ENCODE data around the gene FAM89A. TPM values are rescaled to one million over a fixed set of nuclear protein-coding genes. Genes with fewer than 3 reads are reported as not detected.

Gene FAM89A
- total RNA-seq, 1 donor, result 10.9 TPM

DNA sequence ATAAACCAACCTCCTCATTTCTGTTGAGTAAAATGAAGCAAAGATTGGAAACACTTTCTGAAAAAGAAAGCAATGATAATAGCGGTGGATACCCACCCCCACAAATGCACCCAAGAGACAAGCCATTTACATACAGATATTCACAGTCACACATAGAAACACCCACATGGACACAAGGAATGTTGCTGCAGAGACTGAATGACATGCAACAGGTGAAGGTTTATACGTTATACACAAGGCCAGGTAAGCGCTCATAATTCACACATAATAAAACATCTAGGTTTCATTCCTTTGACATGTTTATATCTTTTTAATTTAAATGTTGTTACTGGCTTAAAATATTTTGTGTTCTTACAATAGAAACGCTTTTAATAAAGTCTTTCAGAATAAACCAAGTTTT, 39.9 kb downstream of the FAM89A start:
- Histone ChIP-seq H3K79me2 (ENCODE audit: insufficient read depth, low read length) (no peaks in the 10 kb centered on the region), H2AFZ (ENCODE audit: low read length) (no peak overlapping the region), H3K9me3 (ENCODE audit: low read depth, low read length) (no peaks in the 10 kb centered on the region), H3K36me3 (ENCODE audit: insufficient read depth, low read length) (peaks cover 53% of the 10 kb centered on the region), H3K4me1 (ENCODE audit: insufficient read depth, low read length) (no peaks in the 10 kb centered on the region), H3K4me3 (ENCODE audit: insufficient read depth, low read length) (no peak overlapping the region), H3K27ac (ENCODE audit: low read depth, low read length) (no peak overlapping the region), H3K27me3 (ENCODE audit: insufficient read depth, low read length) (no peaks in the 10 kb centered on the region), H4K20me1 (ENCODE audit: insufficient read depth, low read length) (no peaks in the 10 kb centered on the region), H3K4me2 (ENCODE audit: insufficient read depth, low read length) (no peak overlapping the region)
- TF ChIP-seq, protein P1, sequence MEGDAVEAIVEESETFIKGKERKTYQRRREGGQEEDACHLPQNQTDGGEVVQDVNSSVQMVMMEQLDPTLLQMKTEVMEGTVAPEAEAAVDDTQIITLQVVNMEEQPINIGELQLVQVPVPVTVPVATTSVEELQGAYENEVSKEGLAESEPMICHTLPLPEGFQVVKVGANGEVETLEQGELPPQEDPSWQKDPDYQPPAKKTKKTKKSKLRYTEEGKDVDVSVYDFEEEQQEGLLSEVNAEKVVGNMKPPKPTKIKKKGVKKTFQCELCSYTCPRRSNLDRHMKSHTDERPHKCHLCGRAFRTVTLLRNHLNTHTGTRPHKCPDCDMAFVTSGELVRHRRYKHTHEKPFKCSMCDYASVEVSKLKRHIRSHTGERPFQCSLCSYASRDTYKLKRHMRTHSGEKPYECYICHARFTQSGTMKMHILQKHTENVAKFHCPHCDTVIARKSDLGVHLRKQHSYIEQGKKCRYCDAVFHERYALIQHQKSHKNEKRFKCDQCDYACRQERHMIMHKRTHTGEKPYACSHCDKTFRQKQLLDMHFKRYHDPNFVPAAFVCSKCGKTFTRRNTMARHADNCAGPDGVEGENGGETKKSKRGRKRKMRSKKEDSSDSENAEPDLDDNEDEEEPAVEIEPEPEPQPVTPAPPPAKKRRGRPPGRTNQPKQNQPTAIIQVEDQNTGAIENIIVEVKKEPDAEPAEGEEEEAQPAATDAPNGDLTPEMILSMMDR (IDR thresholded peaks at IDR 0.05; ENCODE audit: extremely low read depth, low read depth, low read length), result no peak
- DNase-seq (ENCODE audit: insufficient read length, low spot score, missing footprints), result no peak

DNA sequence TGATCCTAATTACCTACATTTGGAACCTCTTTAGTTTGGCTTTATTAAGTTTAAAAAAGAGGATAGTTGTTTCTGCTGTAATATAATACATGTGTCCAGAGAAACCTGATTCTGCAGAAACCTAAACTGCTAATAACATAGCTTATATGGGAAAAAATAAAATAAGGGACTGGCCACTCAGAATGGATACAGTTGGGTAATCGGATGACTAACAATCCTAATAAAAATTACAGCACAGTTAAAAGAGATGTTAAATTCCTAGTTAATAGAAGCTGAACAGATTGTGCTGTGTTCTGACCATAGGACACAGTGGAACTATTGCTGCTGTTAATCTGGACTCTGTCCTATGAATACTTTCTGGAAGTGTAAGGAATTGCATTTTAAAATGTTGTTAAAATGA, 45.2 kb downstream of the FAM89A start:
- Histone ChIP-seq H3K79me2 (ENCODE audit: insufficient read depth, low read length) (peaks cover 3% of the 10 kb centered on the region), H4K20me1 (ENCODE audit: insufficient read depth, low read length) (peaks cover 3% of the 10 kb centered on the region), H3K27me3 (ENCODE audit: insufficient read depth, low read length) (no peaks in the 10 kb centered on the region), H3K4me1 (ENCODE audit: insufficient read depth, low read length) (no peaks in the 10 kb centered on the region), H3K27ac (ENCODE audit: low read depth, low read length) (no peak overlapping the region), H3K4me2 (ENCODE audit: insufficient read depth, low read length) (no peak overlapping the region), H3K36me3 (ENCODE audit: insufficient read depth, low read length) (peaks cover 64% of the 10 kb centered on the region), H2AFZ (ENCODE audit: low read length) (no peak overlapping the region), H3K9me3 (ENCODE audit: low read depth, low read length) (no peaks in the 10 kb centered on the region), H3K4me3 (ENCODE audit: insufficient read depth, low read length) (no peak overlapping the region)
- TF ChIP-seq, protein P1 (IDR thresholded peaks at IDR 0.05; ENCODE audit: extremely low read depth, low read depth, low read length), result no peak
- DNase-seq (ENCODE audit: insufficient read length, low spot score, missing footprints), result no peak

DNA sequence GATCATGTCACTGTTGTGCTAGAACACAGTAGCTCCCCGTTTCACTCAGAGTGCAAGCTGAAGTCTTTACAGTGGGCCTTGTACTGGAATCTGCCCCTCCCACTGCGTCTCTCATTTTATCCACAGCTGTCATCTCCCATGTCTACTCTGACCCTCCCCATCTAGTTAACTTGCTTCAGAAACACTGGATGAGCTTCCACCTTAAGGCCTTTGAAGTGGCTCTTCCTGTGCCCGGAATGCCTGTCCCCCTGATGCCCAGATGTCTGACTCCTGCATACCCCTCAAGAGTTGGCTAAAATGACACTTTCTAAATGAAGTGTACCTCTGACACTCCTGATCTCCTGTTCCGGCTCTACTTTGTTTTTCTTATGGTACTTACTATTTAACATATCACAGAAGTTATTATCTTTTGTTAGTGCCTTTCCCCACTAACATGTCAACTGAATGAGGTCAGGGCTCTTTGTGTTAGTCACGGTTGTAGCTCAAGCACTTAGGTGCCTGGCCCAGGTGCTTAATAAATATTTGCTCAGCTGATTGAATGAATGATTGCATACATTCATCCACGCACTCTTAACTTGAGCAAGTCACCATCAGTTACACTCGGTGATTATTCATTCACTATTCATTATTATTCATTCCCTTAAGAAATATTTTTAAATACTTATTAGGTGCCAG, 47.8 kb downstream of the FAM89A start:
- no peak for DNase-seq (ENCODE audit: insufficient read length, low spot score, missing footprints)
- no peak overlapping the region for H3K4me3 ChIP-seq (ENCODE audit: insufficient read depth, low read length)
- TF ChIP-seq, protein P1 (IDR thresholded peaks at IDR 0.05; ENCODE audit: extremely low read depth, low read depth, low read length), result no peak
- H3K27me3 ChIP-seq (ENCODE audit: insufficient read depth, low read length), result no peaks in the 10 kb centered on the region
- peaks cover 5% of the 10 kb centered on the region for H3K4me1 ChIP-seq (ENCODE audit: insufficient read depth, low read length)
- no peak overlapping the region for H3K27ac ChIP-seq (ENCODE audit: low read depth, low read length)
- peaks cover 38% of the 10 kb centered on the region for H3K36me3 ChIP-seq (ENCODE audit: insufficient read depth, low read length)
- H3K79me2 ChIP-seq (ENCODE audit: insufficient read depth, low read length), result peaks cover 9% of the 10 kb centered on the region
- H4K20me1 ChIP-seq (ENCODE audit: insufficient read depth, low read length), result peaks cover 8% of the 10 kb centered on the region
- no peak overlapping the region for H2AFZ ChIP-seq (ENCODE audit: low read length)
- no peak overlapping the region for H3K4me2 ChIP-seq (ENCODE audit: insufficient read depth, low read length)
- no peaks in the 10 kb centered on the region for H3K9me3 ChIP-seq (ENCODE audit: low read depth, low read length)

DNA sequence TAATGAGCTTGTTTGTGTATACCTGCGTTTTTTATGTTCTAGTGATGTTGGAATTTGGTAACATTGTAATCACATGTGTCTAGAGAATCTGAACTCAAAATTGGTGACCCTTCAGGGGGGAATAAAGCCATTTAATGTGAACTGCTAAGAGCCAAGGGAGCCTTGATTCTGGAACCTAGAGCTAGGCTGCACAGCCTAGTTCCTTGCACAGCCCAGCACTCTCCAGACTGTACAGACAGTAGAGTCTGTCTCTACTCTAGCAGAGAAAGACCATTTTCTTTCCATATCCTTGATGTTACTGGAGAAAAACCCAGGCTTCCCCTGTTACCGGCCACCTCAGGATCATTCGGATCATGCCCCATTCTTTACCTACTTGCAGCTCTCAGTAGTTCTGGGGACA, 52.6 kb downstream of the FAM89A start:
- DNase-seq (ENCODE audit: insufficient read length, low spot score, missing footprints), result no peak
- Histone ChIP-seq H4K20me1 (ENCODE audit: insufficient read depth, low read length) (peaks cover 18% of the 10 kb centered on the region), H3K36me3 (ENCODE audit: insufficient read depth, low read length) (peaks cover 13% of the 10 kb centered on the region), H3K9me3 (ENCODE audit: low read depth, low read length) (no peaks in the 10 kb centered on the region), H3K4me3 (ENCODE audit: insufficient read depth, low read length) (no peak overlapping the region), H3K27ac (ENCODE audit: low read depth, low read length) (peak overlapping the region; percentile 14), H3K27me3 (ENCODE audit: insufficient read depth, low read length) (no peaks in the 10 kb centered on the region), H3K4me2 (ENCODE audit: insufficient read depth, low read length) (peak overlapping the region; percentile 32), H3K4me1 (ENCODE audit: insufficient read depth, low read length) (peaks cover 20% of the 10 kb centered on the region), H2AFZ (ENCODE audit: low read length) (no peak overlapping the region), H3K79me2 (ENCODE audit: insufficient read depth, low read length) (peaks cover 26% of the 10 kb centered on the region)
- TF ChIP-seq, protein P1 (IDR thresholded peaks at IDR 0.05; ENCODE audit: extremely low read depth, low read depth, low read length), result no peak
